OCI-LY1 (cell line): ENCODE measurements around the gene MEG3.

ENCODE experiments used
- H2AFZ ChIP-seq: fragments of 200-600 bp; sonication (generic), shearing (Covaris generic); 2 replicates; pipeline ENCODE4 v1.6.0; 2014; ENCODE audit warnings: antibody characterized with exemption, mild to moderate bottlenecking, low read length
- H3F3A ChIP-seq: fragments of 200-600 bp; sonication (generic), shearing (Covaris generic); 2 replicates; pipeline ENCODE4 v1.6.0; 2014; ENCODE audit warnings: mild to moderate bottlenecking, antibody characterized with exemption, low read length, moderate library complexity; ENCODE audit not compliant: insufficient read depth
- H3K27ac ChIP-seq: fragments of 200-600 bp; sonication (generic); 2 replicates; pipeline ENCODE4 v1.5.1; 2014; ENCODE audit warnings: low read length, mixed run types, mild to moderate bottlenecking, low read depth; ENCODE audit not compliant: poor library complexity, severe bottlenecking
- H3K27me3 ChIP-seq: fragments of 200-600 bp; sonication (generic); 2 replicates; pipeline ENCODE4 v1.6.0; 2014; ENCODE audit warnings: antibody characterized with exemption, mild to moderate bottlenecking, low read length, moderate library complexity; ENCODE audit not compliant: insufficient read depth
- H3K36me3 ChIP-seq: fragments of 200-600 bp; sonication (generic); 2 replicates; pipeline ENCODE4 v1.6.1; 2014; ENCODE audit warnings: mild to moderate bottlenecking, antibody characterized with exemption, low read length, moderate library complexity, mixed read lengths; ENCODE audit not compliant: insufficient read depth
- H3K4me1 ChIP-seq: fragments of 200-600 bp; sonication (generic); 2 replicates; pipeline ENCODE4 v1.5.1; 2014; ENCODE audit warnings: mild to moderate bottlenecking, low read length, moderate library complexity; ENCODE audit not compliant: insufficient read depth, severe bottlenecking
- H3K4me2 ChIP-seq: fragments of 200-600 bp; sonication (generic), shearing (Covaris generic); 2 replicates; pipeline ENCODE4 v1.6.1; 2014; ENCODE audit warnings: low read length
- H3K4me3 ChIP-seq: fragments of 200-600 bp; sonication (generic); 2 replicates; pipeline ENCODE4 v1.5.1; 2014; ENCODE audit warnings: low read length, low read depth, mild to moderate bottlenecking, mixed read lengths; ENCODE audit not compliant: poor library complexity, severe bottlenecking
- H3K79me2 ChIP-seq: fragments of 200-600 bp; shearing (Covaris generic); 2 replicates; pipeline ENCODE4 v1.6.1; 2016; ENCODE audit warnings: mixed run types, low read length, mixed read lengths; ENCODE audit not compliant: insufficient read depth
- H3K9ac ChIP-seq: fragments of 200-600 bp; sonication (generic), shearing (Covaris generic); 2 replicates; pipeline ENCODE4 v1.6.1; 2014; ENCODE audit warnings: mild to moderate bottlenecking, low read length, mixed read lengths
- H3K9me2 ChIP-seq: fragments of 200-600 bp; sonication (generic), shearing (Covaris generic); 2 replicates; pipeline ENCODE4 v1.6.1; 2014; ENCODE audit warnings: low read depth, mild to moderate bottlenecking, low read length, mixed read lengths
- H3K9me3 ChIP-seq: fragments of 200-600 bp; shearing (Covaris generic); 2 replicates; pipeline ENCODE4 v1.6.1; 2014; ENCODE audit warnings: low read length, mixed read lengths
- H4K20me1 ChIP-seq: fragments of 200-600 bp; sonication (generic), shearing (Covaris generic); 2 replicates; pipeline ENCODE4 v1.6.0; 2016; ENCODE audit warnings: mild to moderate bottlenecking, low read length; ENCODE audit not compliant: insufficient read depth
- EZH2 ChIP-seq: fragments of 200-600 bp; sonication (generic), shearing (Covaris generic); IDR thresholded peaks from 2 replicates; pipeline ENCODE4 v1.8.0; 2017; ENCODE audit warnings: borderline replicate concordance, mixed run types, mild to moderate bottlenecking, antibody characterized with exemption, low read length, moderate library complexity, mixed read lengths
- TF ChIP-seq, protein P1 (sequence below): fragments of 200-600 bp; sonication (generic), shearing (Covaris generic); IDR thresholded peaks from 2 replicates; pipeline ENCODE4 v1.5.1; 2017; ENCODE audit warnings: mild to moderate bottlenecking, antibody characterized with exemption, low read length, moderate library complexity, mixed read lengths

Gene MEG3

DNA sequence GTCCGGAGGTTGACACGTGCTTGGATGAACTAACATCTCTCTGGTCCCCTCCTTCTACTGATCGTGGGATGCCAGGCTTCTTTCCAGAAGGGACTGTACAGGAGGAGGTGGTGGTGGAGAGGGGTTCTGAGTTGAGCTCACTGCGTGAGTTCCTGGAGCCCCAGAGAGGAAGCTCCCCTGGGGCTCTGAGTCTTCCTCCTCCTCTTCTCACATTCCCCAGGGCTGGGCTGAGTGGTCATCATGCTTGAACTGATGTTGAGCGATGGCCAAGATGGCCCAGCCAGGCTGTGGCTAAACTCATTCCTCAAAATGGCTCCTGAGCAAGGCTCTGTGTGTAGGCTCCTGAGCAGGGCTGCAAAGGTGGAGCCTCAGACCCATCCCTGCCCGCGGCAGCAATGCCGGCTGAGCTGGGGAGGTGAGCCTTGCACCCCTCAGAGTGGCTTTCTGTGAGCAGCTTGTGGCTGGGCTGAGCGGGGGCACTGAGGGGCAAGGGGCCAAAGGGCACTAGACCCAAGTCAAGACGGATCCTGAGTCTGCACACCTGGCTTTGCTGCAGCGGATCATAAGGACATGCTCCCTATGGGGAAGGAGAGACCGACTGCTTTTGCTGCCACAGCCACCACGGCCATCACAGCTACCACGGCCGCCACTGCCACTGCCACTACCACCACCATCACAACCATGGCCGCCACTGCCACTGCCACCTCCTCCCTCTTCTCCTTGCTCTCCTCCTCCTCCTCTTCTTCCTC is 35.4 kb downstream of the MEG3 start:
- Histone ChIP-seq H3K9me2 (no peaks in the 10 kb centered on the region), H4K20me1 (no peaks in the 10 kb centered on the region), H2AFZ (no peak overlapping the region), H3K4me3 (no peak overlapping the region), H3K9me3 (no peaks in the 10 kb centered on the region), H3K36me3 (no peaks in the 10 kb centered on the region), H3K4me2 (no peak overlapping the region), H3K27ac (no peak overlapping the region), H3K4me1 (no peaks in the 10 kb centered on the region), H3K27me3 (no peaks in the 10 kb centered on the region), H3K79me2 (no peaks in the 10 kb centered on the region), H3F3A (no peaks in the 10 kb centered on the region), H3K9ac (no peak overlapping the region)
- TF ChIP-seq, protein P1, sequence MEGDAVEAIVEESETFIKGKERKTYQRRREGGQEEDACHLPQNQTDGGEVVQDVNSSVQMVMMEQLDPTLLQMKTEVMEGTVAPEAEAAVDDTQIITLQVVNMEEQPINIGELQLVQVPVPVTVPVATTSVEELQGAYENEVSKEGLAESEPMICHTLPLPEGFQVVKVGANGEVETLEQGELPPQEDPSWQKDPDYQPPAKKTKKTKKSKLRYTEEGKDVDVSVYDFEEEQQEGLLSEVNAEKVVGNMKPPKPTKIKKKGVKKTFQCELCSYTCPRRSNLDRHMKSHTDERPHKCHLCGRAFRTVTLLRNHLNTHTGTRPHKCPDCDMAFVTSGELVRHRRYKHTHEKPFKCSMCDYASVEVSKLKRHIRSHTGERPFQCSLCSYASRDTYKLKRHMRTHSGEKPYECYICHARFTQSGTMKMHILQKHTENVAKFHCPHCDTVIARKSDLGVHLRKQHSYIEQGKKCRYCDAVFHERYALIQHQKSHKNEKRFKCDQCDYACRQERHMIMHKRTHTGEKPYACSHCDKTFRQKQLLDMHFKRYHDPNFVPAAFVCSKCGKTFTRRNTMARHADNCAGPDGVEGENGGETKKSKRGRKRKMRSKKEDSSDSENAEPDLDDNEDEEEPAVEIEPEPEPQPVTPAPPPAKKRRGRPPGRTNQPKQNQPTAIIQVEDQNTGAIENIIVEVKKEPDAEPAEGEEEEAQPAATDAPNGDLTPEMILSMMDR, result no peak
- no peak for TF ChIP-seq EZH2

DNA sequence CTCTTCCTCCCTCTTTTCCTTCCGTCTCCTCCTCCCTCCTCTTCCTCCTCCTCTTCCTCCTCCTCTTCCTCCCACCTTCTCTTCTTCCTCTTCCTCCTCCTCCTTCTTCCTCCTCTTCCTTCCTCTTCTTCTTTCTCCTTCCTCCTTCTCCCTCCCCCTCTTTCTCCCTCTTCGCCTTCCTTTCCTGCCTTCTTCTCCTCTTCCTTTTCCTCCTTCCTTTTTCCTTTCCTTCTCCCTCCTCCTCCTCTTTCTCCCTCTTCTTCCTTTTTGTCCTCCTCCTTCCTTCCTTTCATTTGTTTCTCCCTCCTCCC is 36.0 kb downstream of the MEG3 start:
- no peaks in the 10 kb centered on the region for H3K36me3 ChIP-seq
- no peaks in the 10 kb centered on the region for H3K4me1 ChIP-seq
- no peaks in the 10 kb centered on the region for H3F3A ChIP-seq
- H3K9me2 ChIP-seq, result no peaks in the 10 kb centered on the region
- no peak overlapping the region for H3K4me3 ChIP-seq
- no peak for TF ChIP-seq EZH2
- TF ChIP-seq, protein P1, result no peak
- H3K27me3 ChIP-seq, result no peaks in the 10 kb centered on the region
- H3K9ac ChIP-seq, result no peak overlapping the region
- H3K27ac ChIP-seq, result no peak overlapping the region
- no peaks in the 10 kb centered on the region for H3K9me3 ChIP-seq
- H2AFZ ChIP-seq, result no peak overlapping the region
- no peak overlapping the region for H3K4me2 ChIP-seq
- no peaks in the 10 kb centered on the region for H3K79me2 ChIP-seq
- no peaks in the 10 kb centered on the region for H4K20me1 ChIP-seq

DNA sequence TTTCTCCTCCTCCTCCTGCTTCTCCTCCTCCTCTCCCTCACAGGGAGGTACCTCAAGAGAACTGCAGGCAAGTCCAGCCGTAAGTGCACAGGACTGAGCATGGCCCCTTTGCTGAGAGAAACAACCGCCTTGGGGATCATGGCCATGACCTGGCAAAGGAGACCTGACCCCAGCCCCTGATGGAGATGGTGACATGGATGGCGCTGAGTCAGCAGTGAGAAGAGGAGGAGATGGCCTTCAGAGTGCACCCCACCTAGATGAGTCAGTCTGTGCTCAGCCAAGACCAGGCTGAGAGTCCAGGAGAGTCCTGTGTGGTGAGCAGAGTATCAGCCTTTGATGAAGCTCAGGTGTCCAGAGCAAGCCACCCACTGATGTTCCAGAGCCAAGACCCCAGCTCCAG is 36.4 kb downstream of the MEG3 start:
- Histone ChIP-seq H3K9me3 (no peaks in the 10 kb centered on the region), H3K27ac (no peak overlapping the region), H3K4me3 (no peak overlapping the region), H3K4me1 (no peaks in the 10 kb centered on the region), H3F3A (no peaks in the 10 kb centered on the region), H3K4me2 (no peak overlapping the region), H3K27me3 (no peaks in the 10 kb centered on the region), H4K20me1 (no peaks in the 10 kb centered on the region), H3K79me2 (no peaks in the 10 kb centered on the region), H2AFZ (no peak overlapping the region), H3K9ac (no peak overlapping the region), H3K36me3 (no peaks in the 10 kb centered on the region), H3K9me2 (no peaks in the 10 kb centered on the region)
- no peak for TF ChIP-seq EZH2
- TF ChIP-seq, protein P1, result no peak
